HG03439 (cell line): Measurements from ENCODE around the gene EGF.

Source experiments
- ATAC-seq: cut with Tn5 transposase; IDR thresholded peaks from one replicate; pipeline ENCODE4 v1.9.1; 2021; ENCODE audit warnings: mild to moderate bottlenecking, moderate library complexity; ENCODE audit not compliant: unreplicated experiment

Gene EGF

GRCh38 chr4:109953556-109953955 is 40.9 kb downstream of the EGF start:
- ATAC-seq: no peak

GRCh38 chr4:109955146-109955545 is 42.5 kb downstream of the EGF start:
- ATAC-seq: no peak

GRCh38 chr4:109957227-109957626 is 44.5 kb downstream of the EGF start:
- no peak for ATAC-seq

- ATAC-seq: no peak
Measured at GRCh38 chr4:109959195-109959594, 46.5 kb downstream of the EGF start.

GRCh38 chr4:109962401-109962800 is 49.7 kb downstream of the EGF start:
- ATAC-seq: no peak

- ATAC-seq: no peak
Measured at GRCh38 chr4:109966891-109967481, 54.3 kb downstream of the EGF start.

GRCh38 chr4:109967798-109968520 is 55.3 kb downstream of the EGF start:
- ATAC-seq: no peak

GRCh38 chr4:109969087-109969486 is 56.4 kb downstream of the EGF start:
- no peak for ATAC-seq

GRCh38 chr4:109969919-109970318 is 57.2 kb downstream of the EGF start:
- no peak for ATAC-seq

GRCh38 chr4:109972786-109973528 is 60.3 kb downstream of the EGF start:
- ATAC-seq: no peak

GRCh38 chr4:109973529-109973905 is 60.8 kb downstream of the EGF start:
- ATAC-seq: no peak

GRCh38 chr4:109976189-109976588 is 63.5 kb downstream of the EGF start:
- no peak for ATAC-seq

- ATAC-seq: no peak
Measured at GRCh38 chr4:109977854-109978501, 65.3 kb downstream of the EGF start.

GRCh38 chr4:109978704-109979454 is 66.2 kb downstream of the EGF start:
- ATAC-seq: no peak

- ATAC-seq: no peak
Measured at GRCh38 chr4:109979920-109980717, 67.4 kb downstream of the EGF start.

GRCh38 chr4:109981936-109982335 is 69.3 kb downstream of the EGF start:
- no peak for ATAC-seq

- ATAC-seq: no peak
Measured at GRCh38 chr4:109982521-109982920, 69.8 kb downstream of the EGF start.

- ATAC-seq: no peak
Measured at GRCh38 chr4:109985993-109986974, 73.6 kb downstream of the EGF start.

- no peak for ATAC-seq
Measured at GRCh38 chr4:109989044-109989443, 76.4 kb downstream of the EGF start.
